HL-60 (cell line): Measurements from ENCODE around the gene MAP2.

Experiments used
- DNase-seq, 2 experiments: peaks; one replicate each; pipeline ENCODE4 v3.0.0-alpha.2; 2010 to 2020; ENCODE audit warnings: low read depth in 1 of 2, low spot score in 1 of 2
- H3K27ac ChIP-seq: fragments of 250-450 bp; sonication (Bioruptor Pico); replicated peaks from 2 replicates; pipeline ENCODE4 v1.5.1; 2020; ENCODE audit warnings: mild to moderate bottlenecking, moderate library complexity
- H3K27me3 ChIP-seq: fragments of 250-450 bp; sonication (Bioruptor Pico); 2 replicates; pipeline ENCODE4 v1.5.1; 2021; ENCODE audit warnings: mild to moderate bottlenecking, moderate library complexity; ENCODE audit not compliant: insufficient read depth, poor library complexity, severe bottlenecking
- H3K4me3 ChIP-seq: replicated peaks from 2 replicates; pipeline ENCODE4 v1.5.1; 2011; ENCODE audit warnings: mild to moderate bottlenecking, control low read depth, low read length; ENCODE audit not compliant: insufficient read depth
- GABPA ChIP-seq: IDR thresholded peaks from 2 replicates; pipeline ENCODE4 v1.6.1; 2012; ENCODE audit warnings: low read depth
- POLR2AphosphoS5 ChIP-seq: IDR thresholded peaks from 2 replicates; pipeline ENCODE4 v1.6.1; 2012; ENCODE audit warnings: low read depth
- SPI1 ChIP-seq: IDR thresholded peaks from 2 replicates; pipeline ENCODE4 v1.6.1; 2012; ENCODE audit warnings: low read depth, mild to moderate bottlenecking, borderline replicate concordance
- TF ChIP-seq, protein P1 (sequence below): IDR thresholded peaks from 2 replicates; pipeline ENCODE4 v1.6.1; 2012; ENCODE audit warnings: low read depth; ENCODE audit not compliant: insufficient replicate concordance
- TF ChIP-seq, protein P2 (sequence below): IDR thresholded peaks from one replicate; pipeline ENCODE4 v1.5.1; 2011; ENCODE audit warnings: low read length, control low read depth, inconsistent platforms; ENCODE audit not compliant: insufficient read depth

MAP2 gene

DNA sequence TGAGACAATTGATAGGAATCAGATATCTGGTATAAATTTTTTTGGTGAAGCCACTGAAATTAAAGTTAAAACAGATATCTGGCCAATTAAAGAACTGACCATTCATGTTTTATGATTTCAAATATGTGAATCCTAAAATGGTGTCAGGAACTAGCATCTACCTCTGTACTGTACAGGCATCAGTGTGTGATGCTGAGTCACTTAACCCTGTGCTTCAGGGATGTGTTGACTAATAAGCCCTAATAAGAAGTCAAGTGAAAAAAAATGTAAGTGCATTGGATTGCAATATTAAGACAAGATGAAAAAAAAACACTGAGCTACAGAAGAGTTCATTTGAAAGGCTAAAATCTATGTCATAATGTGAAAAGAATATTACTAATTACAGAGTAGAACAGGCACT, 338.7 kb downstream of the MAP2 start:
- DNase-seq = no peak
- Histone ChIP-seq H3K27me3 (peaks cover 4% of the 10 kb centered on the region), H3K27ac (no peak overlapping the region), H3K4me3 (no peak overlapping the region)
- TF ChIP-seq SPI1 (no peak), GABPA (no peak), POLR2AphosphoS5 (no peak)
- TF ChIP-seq, protein P1, sequence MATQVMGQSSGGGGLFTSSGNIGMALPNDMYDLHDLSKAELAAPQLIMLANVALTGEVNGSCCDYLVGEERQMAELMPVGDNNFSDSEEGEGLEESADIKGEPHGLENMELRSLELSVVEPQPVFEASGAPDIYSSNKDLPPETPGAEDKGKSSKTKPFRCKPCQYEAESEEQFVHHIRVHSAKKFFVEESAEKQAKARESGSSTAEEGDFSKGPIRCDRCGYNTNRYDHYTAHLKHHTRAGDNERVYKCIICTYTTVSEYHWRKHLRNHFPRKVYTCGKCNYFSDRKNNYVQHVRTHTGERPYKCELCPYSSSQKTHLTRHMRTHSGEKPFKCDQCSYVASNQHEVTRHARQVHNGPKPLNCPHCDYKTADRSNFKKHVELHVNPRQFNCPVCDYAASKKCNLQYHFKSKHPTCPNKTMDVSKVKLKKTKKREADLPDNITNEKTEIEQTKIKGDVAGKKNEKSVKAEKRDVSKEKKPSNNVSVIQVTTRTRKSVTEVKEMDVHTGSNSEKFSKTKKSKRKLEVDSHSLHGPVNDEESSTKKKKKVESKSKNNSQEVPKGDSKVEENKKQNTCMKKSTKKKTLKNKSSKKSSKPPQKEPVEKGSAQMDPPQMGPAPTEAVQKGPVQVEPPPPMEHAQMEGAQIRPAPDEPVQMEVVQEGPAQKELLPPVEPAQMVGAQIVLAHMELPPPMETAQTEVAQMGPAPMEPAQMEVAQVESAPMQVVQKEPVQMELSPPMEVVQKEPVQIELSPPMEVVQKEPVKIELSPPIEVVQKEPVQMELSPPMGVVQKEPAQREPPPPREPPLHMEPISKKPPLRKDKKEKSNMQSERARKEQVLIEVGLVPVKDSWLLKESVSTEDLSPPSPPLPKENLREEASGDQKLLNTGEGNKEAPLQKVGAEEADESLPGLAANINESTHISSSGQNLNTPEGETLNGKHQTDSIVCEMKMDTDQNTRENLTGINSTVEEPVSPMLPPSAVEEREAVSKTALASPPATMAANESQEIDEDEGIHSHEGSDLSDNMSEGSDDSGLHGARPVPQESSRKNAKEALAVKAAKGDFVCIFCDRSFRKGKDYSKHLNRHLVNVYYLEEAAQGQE = no peak
- TF ChIP-seq, protein P2, sequence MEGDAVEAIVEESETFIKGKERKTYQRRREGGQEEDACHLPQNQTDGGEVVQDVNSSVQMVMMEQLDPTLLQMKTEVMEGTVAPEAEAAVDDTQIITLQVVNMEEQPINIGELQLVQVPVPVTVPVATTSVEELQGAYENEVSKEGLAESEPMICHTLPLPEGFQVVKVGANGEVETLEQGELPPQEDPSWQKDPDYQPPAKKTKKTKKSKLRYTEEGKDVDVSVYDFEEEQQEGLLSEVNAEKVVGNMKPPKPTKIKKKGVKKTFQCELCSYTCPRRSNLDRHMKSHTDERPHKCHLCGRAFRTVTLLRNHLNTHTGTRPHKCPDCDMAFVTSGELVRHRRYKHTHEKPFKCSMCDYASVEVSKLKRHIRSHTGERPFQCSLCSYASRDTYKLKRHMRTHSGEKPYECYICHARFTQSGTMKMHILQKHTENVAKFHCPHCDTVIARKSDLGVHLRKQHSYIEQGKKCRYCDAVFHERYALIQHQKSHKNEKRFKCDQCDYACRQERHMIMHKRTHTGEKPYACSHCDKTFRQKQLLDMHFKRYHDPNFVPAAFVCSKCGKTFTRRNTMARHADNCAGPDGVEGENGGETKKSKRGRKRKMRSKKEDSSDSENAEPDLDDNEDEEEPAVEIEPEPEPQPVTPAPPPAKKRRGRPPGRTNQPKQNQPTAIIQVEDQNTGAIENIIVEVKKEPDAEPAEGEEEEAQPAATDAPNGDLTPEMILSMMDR = no peak

DNA sequence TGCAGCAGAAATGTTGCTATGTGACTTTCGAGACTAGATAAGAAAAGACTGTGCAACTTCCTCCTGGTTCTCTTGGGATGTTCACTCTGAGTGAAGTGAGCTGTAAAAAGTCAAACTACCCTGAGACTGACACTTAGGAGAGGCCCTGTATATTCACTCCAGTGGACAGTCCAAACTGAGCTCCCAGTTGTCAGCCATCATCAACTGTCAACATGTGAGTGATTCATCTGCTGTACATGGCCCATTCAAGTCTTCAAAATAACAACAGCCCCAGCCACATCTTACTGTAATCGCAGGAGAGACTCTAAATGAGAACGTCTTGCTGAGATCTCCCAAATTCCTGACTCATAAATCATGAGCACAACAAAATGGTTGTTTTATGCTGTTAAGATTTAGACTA, 339.3 kb downstream of the MAP2 start:
- H3K27me3 ChIP-seq = peaks cover under 1% of the 10 kb centered on the region
- TF ChIP-seq, protein P2 = no peak
- TF ChIP-seq POLR2AphosphoS5 (no peak), SPI1 (no peak), GABPA (no peak)
- TF ChIP-seq, protein P1 = no peak
- no peak overlapping the region for H3K4me3 ChIP-seq
- no peak overlapping the region for H3K27ac ChIP-seq
- DNase-seq = no peak

DNA sequence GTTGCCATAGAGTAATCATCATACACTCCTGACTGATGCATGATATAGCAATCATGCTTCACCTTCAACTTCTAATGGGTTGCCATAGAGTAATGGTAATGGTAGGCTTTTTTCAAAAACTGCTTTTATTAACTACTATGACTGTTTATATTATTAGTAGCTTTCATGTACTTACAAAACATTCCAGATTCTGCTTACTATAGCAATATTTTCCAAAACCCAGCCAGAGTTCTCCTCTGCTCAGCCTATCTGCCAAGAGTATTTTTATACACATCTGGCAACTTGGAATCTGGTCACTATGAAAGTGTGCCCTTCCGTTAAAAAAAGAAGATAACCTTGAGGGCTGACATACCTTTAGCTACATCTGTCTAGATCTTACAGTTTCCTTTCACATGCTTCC, 342.8 kb downstream of the MAP2 start:
- H3K27me3 ChIP-seq = peaks cover 5% of the 10 kb centered on the region
- no peak for DNase-seq
- no peak overlapping the region for H3K4me3 ChIP-seq
- H3K27ac ChIP-seq = no peak overlapping the region
- TF ChIP-seq SPI1 (no peak), POLR2AphosphoS5 (no peak)

DNA sequence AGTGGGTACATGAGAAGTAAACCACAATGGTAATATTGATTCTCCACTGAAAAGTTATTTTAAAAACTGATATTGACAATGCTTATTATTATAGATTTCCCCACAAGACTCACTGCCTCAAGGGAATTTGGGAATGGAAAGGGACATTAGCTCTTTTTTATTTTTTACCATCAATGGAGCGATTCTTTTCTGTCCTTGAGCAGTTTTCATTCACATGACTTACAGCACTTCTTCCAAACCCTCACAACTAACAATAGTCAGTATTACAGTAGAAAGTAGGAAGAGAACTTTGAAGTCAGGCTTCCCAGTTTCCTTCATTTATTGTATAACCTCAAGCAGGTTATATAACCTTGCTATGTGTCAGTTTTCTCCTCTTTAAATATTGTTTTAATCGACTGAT, 343.5 kb downstream of the MAP2 start:
- H3K4me3 ChIP-seq = no peak overlapping the region
- H3K27me3 ChIP-seq = peaks cover 5% of the 10 kb centered on the region
- no peak overlapping the region for H3K27ac ChIP-seq
- TF ChIP-seq, protein P1 = no peak
- TF ChIP-seq POLR2AphosphoS5 (no peak), SPI1 (no peak), GABPA (no peak)
- TF ChIP-seq, protein P2 = no peak
- no peak for DNase-seq
